Activated T-helper 1 cell treated with Interleukin-2 at 50 U/mL for 16 hours (primary cell): ENCODE results near the gene FAM20C.
"Not testable (repeated sequence)": the region's sequence is repeated elsewhere in the genome, so short reads cannot be mapped to it uniquely, and the experiment has no call there.

ENCODE experiments used
- DNase-seq: peaks from one replicate; pipeline ENCODE4 v3.0.0-alpha.2; 2020; ENCODE audit warnings: low read depth

FAM20C gene

GRCh38 chr7:228610-229009 lies 36.2 kb downstream of the FAM20C start:
- DNase-seq = no peak

- no peak for DNase-seq
Observed at GRCh38 chr7:229184-229964, 37.0 kb downstream of the FAM20C start.

- no peak for DNase-seq
Observed at GRCh38 chr7:230274-230673, 37.9 kb downstream of the FAM20C start.

GRCh38 chr7:231030-231857 lies 38.9 kb downstream of the FAM20C start:
- no peak for DNase-seq

GRCh38 chr7:231858-232246 lies 39.5 kb downstream of the FAM20C start:
- DNase-seq = no peak

GRCh38 chr7:232410-233248 lies 40.3 kb downstream of the FAM20C start:
- DNase-seq = no peak

- no peak for DNase-seq
Observed at GRCh38 chr7:233249-234035, 41.1 kb downstream of the FAM20C start.

GRCh38 chr7:234051-234707 lies 41.8 kb downstream of the FAM20C start:
- no peak for DNase-seq

GRCh38 chr7:234708-235553 lies 42.6 kb downstream of the FAM20C start:
- no peak for DNase-seq

GRCh38 chr7:235576-236395 lies 43.4 kb downstream of the FAM20C start:
- no peak for DNase-seq

- no peak for DNase-seq
Observed at GRCh38 chr7:236967-237366, 44.6 kb downstream of the FAM20C start.

- DNase-seq = no peak
Observed at GRCh38 chr7:237385-237784, 45.0 kb downstream of the FAM20C start.

- no peak for DNase-seq
Observed at GRCh38 chr7:240146-240676, 47.8 kb downstream of the FAM20C start.

- DNase-seq = no peak
Observed at GRCh38 chr7:240887-241421, 48.6 kb downstream of the FAM20C start.

- DNase-seq = no peak
Observed at GRCh38 chr7:241513-241912, 49.1 kb downstream of the FAM20C start.

GRCh38 chr7:242826-243579 lies 50.6 kb downstream of the FAM20C start:
- DNase-seq = not testable (repeated sequence)

- DNase-seq = not testable (repeated sequence)
Observed at GRCh38 chr7:243580-243978, 51.2 kb downstream of the FAM20C start.

GRCh38 chr7:244974-245373 lies 52.6 kb downstream of the FAM20C start:
- no peak for DNase-seq
